Neural cell (in vitro differentiated cells): ENCODE data around the gene MVD. TPM values are rescaled to one million over a fixed set of nuclear protein-coding genes. Genes with fewer than 3 reads are reported as not detected.

Source experiments
- H2AFZ ChIP-seq: fragments of 200-600, 300-800 bp; sonication (generic), shearing (Covaris generic); 2 replicates; pipeline ENCODE4 v1.6.0; 2014; ENCODE audit warnings: low read depth, mild to moderate bottlenecking, antibody characterized with exemption, low read length, moderate library complexity
- H3F3A ChIP-seq: fragments of 200-600 bp; shearing (Covaris generic); 2 replicates; pipeline ENCODE4 v1.6.1; 2016; ENCODE audit warnings: mild to moderate bottlenecking, moderate library complexity, mixed read lengths, antibody characterized with exemption, low read length; ENCODE audit not compliant: insufficient read depth, poor library complexity, severe bottlenecking
- H3K27ac ChIP-seq: fragments of 200-600, 300-800 bp; sonication (generic), shearing (Covaris generic); 2 replicates; pipeline ENCODE4 v1.5.1; 2014; ENCODE audit warnings: mild to moderate bottlenecking, low read length, moderate library complexity
- H3K27me3 ChIP-seq: fragments of 300-800, 200-600 bp; sonication (generic), shearing (Covaris generic); 2 replicates; pipeline ENCODE4 v1.6.0; 2014; ENCODE audit warnings: mild to moderate bottlenecking, low read depth, low read length, moderate library complexity; ENCODE audit not compliant: insufficient read depth
- H3K36me3 ChIP-seq: fragments of 300-800, 200-600 bp; sonication (generic), shearing (Covaris generic); 2 replicates; pipeline ENCODE4 v1.5.1; 2014; ENCODE audit warnings: mild to moderate bottlenecking, antibody characterized with exemption, low read length, moderate library complexity; ENCODE audit not compliant: insufficient read depth
- H3K4me2 ChIP-seq: fragments of 300-800, 200-600 bp; sonication (generic), shearing (Covaris generic); 2 replicates; pipeline ENCODE4 v1.6.0; 2014; ENCODE audit warnings: mild to moderate bottlenecking, low read length
- H3K4me3 ChIP-seq: fragments of 300-800, 200-600 bp; sonication (generic), shearing (Covaris generic); 2 replicates; pipeline ENCODE4 v1.5.1; 2014; ENCODE audit warnings: mild to moderate bottlenecking, low read length, moderate library complexity
- H3K79me2 ChIP-seq: fragments of 200-600 bp; shearing (Covaris generic); replicated peaks from 2 replicates; pipeline ENCODE4 v1.6.0; 2014; ENCODE audit warnings: mild to moderate bottlenecking, low read length, moderate library complexity; ENCODE audit not compliant: insufficient read depth
- H3K9ac ChIP-seq: fragments of 300-800, 200-600 bp; sonication (generic), shearing (Covaris generic); 2 replicates; pipeline ENCODE4 v1.6.1; 2016; ENCODE audit warnings: mild to moderate bottlenecking, low read length, mixed read lengths
- H3K9me2 ChIP-seq: fragments of 200-600 bp; shearing (Covaris generic); 2 replicates; pipeline ENCODE4 v1.6.1; 2016; ENCODE audit warnings: mild to moderate bottlenecking, low read length, mixed read lengths; ENCODE audit not compliant: insufficient read depth
- H3K9me3 ChIP-seq: fragments of 200-600, 300-800 bp; sonication (generic), shearing (Covaris generic); 2 replicates; pipeline ENCODE4 v1.6.1; 2016; ENCODE audit warnings: mild to moderate bottlenecking, mixed run types, low read length, moderate library complexity, mixed read lengths
- H4K20me1 ChIP-seq: fragments of 200-600 bp; shearing (Covaris generic); 2 replicates; pipeline ENCODE4 v1.6.1; 2016; ENCODE audit warnings: mild to moderate bottlenecking, mixed run types; ENCODE audit not compliant: insufficient read depth
- EP300 ChIP-seq: fragments of 450-650 bp; conservative IDR thresholded peaks from 2 replicates; pipeline ENCODE4 v1.6.1; 2014; ENCODE audit warnings: antibody characterized with exemption, mild to moderate bottlenecking, moderate library complexity; ENCODE audit not compliant: poor library complexity, severe bottlenecking
- EZH2 ChIP-seq: fragments of 200-600, 300-800 bp; shearing (Covaris generic), sonication (generic); IDR thresholded peaks from 2 replicates; pipeline ENCODE4 v1.6.1; 2014; ENCODE audit warnings: antibody characterized with exemption, low read length, borderline replicate concordance, mild to moderate bottlenecking; ENCODE audit not compliant: insufficient read depth, poor library complexity, severe bottlenecking
- MXI1 ChIP-seq: fragments of 450-650 bp; conservative IDR thresholded peaks from 2 replicates; pipeline ENCODE4 v1.6.1; 2014; ENCODE audit warnings: antibody characterized with exemption, mild to moderate bottlenecking; ENCODE audit not compliant: poor library complexity, severe bottlenecking
- POLR2AphosphoS5 ChIP-seq: IDR thresholded peaks from 2 replicates; pipeline ENCODE4 v1.6.1; 2012
- RAD21 ChIP-seq: fragments of 450-650 bp; conservative IDR thresholded peaks from 2 replicates; pipeline ENCODE4 v1.6.1; 2014; ENCODE audit warnings: antibody characterized with exemption, mild to moderate bottlenecking, moderate library complexity
- SMC3 ChIP-seq: fragments of 450-650 bp; conservative IDR thresholded peaks from 2 replicates; pipeline ENCODE4 v1.6.1; 2014; ENCODE audit warnings: antibody characterized with exemption, mild to moderate bottlenecking, moderate library complexity; ENCODE audit not compliant: poor library complexity
- TAF1 ChIP-seq: IDR thresholded peaks from 2 replicates; pipeline ENCODE4 v1.6.1; 2012; ENCODE audit warnings: low read depth
- polyA plus RNA-seq: library from polyadenylated mRNA; depleted of rRNA; stranded (reverse); fragments of >200 nt; gene quantifications from 2 replicates; pipeline ENCODE4 v1.2.3, GENCODE V29; 2014
- TF ChIP-seq, protein P1 (sequence below): IDR thresholded peaks from 2 replicates; pipeline ENCODE4 v1.6.1; 2012; ENCODE audit warnings: borderline replicate concordance
- TF ChIP-seq, protein P2 (sequence below): fragments of 450-650 bp; IDR thresholded peaks from 2 replicates; pipeline ENCODE4 v1.5.1; 2014; ENCODE audit warnings: antibody characterized with exemption, mild to moderate bottlenecking, moderate library complexity; ENCODE audit not compliant: poor library complexity, severe bottlenecking

The MVD gene
- polyA plus RNA-seq, 1 donor from 2014 or later: 232 TPM

GRCh38 chr16:88640039-88640495, 22.8 kb downstream of the MVD start:
- H4K20me1 ChIP-seq: no peaks in the 10 kb centered on the region
- H3F3A ChIP-seq: no peaks in the 10 kb centered on the region
- H3K27ac ChIP-seq: no peak overlapping the region
- TF ChIP-seq EZH2 (no peak), EP300 (no peak), RAD21 (no peak), MXI1 (no peak), TAF1 (no peak), SMC3 (no peak), POLR2AphosphoS5 (no peak)
- TF ChIP-seq, protein P1, sequence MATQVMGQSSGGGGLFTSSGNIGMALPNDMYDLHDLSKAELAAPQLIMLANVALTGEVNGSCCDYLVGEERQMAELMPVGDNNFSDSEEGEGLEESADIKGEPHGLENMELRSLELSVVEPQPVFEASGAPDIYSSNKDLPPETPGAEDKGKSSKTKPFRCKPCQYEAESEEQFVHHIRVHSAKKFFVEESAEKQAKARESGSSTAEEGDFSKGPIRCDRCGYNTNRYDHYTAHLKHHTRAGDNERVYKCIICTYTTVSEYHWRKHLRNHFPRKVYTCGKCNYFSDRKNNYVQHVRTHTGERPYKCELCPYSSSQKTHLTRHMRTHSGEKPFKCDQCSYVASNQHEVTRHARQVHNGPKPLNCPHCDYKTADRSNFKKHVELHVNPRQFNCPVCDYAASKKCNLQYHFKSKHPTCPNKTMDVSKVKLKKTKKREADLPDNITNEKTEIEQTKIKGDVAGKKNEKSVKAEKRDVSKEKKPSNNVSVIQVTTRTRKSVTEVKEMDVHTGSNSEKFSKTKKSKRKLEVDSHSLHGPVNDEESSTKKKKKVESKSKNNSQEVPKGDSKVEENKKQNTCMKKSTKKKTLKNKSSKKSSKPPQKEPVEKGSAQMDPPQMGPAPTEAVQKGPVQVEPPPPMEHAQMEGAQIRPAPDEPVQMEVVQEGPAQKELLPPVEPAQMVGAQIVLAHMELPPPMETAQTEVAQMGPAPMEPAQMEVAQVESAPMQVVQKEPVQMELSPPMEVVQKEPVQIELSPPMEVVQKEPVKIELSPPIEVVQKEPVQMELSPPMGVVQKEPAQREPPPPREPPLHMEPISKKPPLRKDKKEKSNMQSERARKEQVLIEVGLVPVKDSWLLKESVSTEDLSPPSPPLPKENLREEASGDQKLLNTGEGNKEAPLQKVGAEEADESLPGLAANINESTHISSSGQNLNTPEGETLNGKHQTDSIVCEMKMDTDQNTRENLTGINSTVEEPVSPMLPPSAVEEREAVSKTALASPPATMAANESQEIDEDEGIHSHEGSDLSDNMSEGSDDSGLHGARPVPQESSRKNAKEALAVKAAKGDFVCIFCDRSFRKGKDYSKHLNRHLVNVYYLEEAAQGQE: no peak
- TF ChIP-seq, protein P2, sequence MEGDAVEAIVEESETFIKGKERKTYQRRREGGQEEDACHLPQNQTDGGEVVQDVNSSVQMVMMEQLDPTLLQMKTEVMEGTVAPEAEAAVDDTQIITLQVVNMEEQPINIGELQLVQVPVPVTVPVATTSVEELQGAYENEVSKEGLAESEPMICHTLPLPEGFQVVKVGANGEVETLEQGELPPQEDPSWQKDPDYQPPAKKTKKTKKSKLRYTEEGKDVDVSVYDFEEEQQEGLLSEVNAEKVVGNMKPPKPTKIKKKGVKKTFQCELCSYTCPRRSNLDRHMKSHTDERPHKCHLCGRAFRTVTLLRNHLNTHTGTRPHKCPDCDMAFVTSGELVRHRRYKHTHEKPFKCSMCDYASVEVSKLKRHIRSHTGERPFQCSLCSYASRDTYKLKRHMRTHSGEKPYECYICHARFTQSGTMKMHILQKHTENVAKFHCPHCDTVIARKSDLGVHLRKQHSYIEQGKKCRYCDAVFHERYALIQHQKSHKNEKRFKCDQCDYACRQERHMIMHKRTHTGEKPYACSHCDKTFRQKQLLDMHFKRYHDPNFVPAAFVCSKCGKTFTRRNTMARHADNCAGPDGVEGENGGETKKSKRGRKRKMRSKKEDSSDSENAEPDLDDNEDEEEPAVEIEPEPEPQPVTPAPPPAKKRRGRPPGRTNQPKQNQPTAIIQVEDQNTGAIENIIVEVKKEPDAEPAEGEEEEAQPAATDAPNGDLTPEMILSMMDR: no peak
- no peak overlapping the region for H3K4me3 ChIP-seq
- H3K36me3 ChIP-seq: no peaks in the 10 kb centered on the region
- no peaks in the 10 kb centered on the region for H3K79me2 ChIP-seq
- H2AFZ ChIP-seq: no peak overlapping the region
- no peak overlapping the region for H3K9ac ChIP-seq
- no peak overlapping the region for H3K4me2 ChIP-seq
- H3K9me2 ChIP-seq: no peaks in the 10 kb centered on the region
- H3K9me3 ChIP-seq: no peaks in the 10 kb centered on the region
- no peaks in the 10 kb centered on the region for H3K27me3 ChIP-seq

GRCh38 chr16:88639231-88640038, 23.5 kb downstream of the MVD start:
- TF ChIP-seq, protein P1: no peak
- TF ChIP-seq MXI1: no peak
- no peak for TF ChIP-seq EP300
- no peak for TF ChIP-seq SMC3
- TF ChIP-seq POLR2AphosphoS5: no peak
- TF ChIP-seq, protein P2: no peak
- no peak for TF ChIP-seq EZH2
- TF ChIP-seq TAF1: no peak
- TF ChIP-seq RAD21: no peak
- Histone ChIP-seq H4K20me1 (no peaks in the 10 kb centered on the region), H3K36me3 (no peaks in the 10 kb centered on the region), H3K9me2 (no peaks in the 10 kb centered on the region), H3K27me3 (peaks cover 5% of the 10 kb centered on the region), H3K4me2 (no peak overlapping the region), H3K27ac (no peak overlapping the region), H3K4me3 (no peak overlapping the region), H2AFZ (no peak overlapping the region), H3K9ac (no peak overlapping the region), H3K79me2 (no peaks in the 10 kb centered on the region), H3F3A (no peaks in the 10 kb centered on the region), H3K9me3 (no peaks in the 10 kb centered on the region)
